Memory B cell (primary cell): ENCODE results near the gene GSTP1.
A peak's percentile ranks its signal among the peaks of the same experiment; 100 is the strongest.
"Not testable (repeated sequence)": the region's sequence is repeated elsewhere in the genome, so short reads cannot be mapped to it uniquely, and the experiment has no call there.

Source experiments
- ATAC-seq: fragments of 150-1000 bp; cut with Tn5 transposase; 2 replicates; pipeline ENCODE4 v1.10.0; 2021; ENCODE audit warnings: low read depth, mild to moderate bottlenecking, moderate library complexity
- DNase-seq, 2 donors: peaks; one replicate each; pipeline ENCODE4 v3.0.0; 2022; ENCODE audit warnings: low spot score in 2 of 2
- H3K27ac Mint-ChIP-seq: one replicate; pipeline ENCODE4 v1.8.0; 2022; ENCODE audit warnings: mild to moderate bottlenecking, moderate library complexity, mixed read lengths
- H3K27me3 Mint-ChIP-seq: one replicate; pipeline ENCODE4 v1.8.0; 2022; ENCODE audit warnings: mixed read lengths
- H3K36me3 Mint-ChIP-seq: one replicate; pipeline ENCODE4 v1.8.0; 2022; ENCODE audit warnings: mild to moderate bottlenecking, mixed read lengths
- H3K4me1 Mint-ChIP-seq: one replicate; pipeline ENCODE4 v1.8.0; 2022; ENCODE audit warnings: mixed read lengths
- H3K4me3 Mint-ChIP-seq: one replicate; pipeline ENCODE4 v1.8.0; 2022; ENCODE audit warnings: mild to moderate bottlenecking, moderate library complexity, mixed read lengths
- H3K9me3 Mint-ChIP-seq: one replicate; pipeline ENCODE4 v1.8.0; 2022; ENCODE audit warnings: mixed read lengths

GSTP1 gene

DNA sequence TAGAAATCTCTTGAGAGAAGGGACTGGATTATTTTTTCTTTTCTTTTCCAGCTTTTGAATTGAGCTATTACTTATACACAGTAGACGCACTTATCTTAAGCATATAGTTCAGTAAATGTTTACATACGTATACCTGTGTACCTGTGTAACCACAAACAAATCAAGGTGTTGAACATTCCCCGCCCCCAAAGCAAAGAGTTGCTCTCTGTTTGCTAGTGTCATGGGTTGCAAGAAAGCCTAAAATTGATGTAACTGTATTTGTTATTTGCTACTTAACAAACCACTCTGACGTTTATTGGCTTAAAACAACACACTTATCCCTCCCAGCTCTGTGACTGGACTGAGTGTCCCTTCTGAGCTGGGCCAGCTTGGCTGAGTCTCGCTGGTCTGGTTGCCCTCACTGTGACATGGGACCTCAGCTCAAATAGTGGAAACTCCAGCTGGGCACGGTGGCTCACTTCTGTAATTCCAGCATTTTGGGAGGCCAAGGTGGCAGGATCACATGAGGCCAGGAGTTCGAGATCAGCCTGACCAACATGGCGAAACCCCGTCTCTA lies 35.0 kb upstream of the GSTP1 start:
- no peak overlapping the region for H3K27ac Mint-ChIP-seq
- DNase-seq (no peak), ATAC-seq (no peak)
- peaks cover 10% of the 10 kb centered on the region for H3K9me3 Mint-ChIP-seq
- no peak overlapping the region for H3K4me3 Mint-ChIP-seq
- peaks cover 10% of the 10 kb centered on the region for H3K27me3 Mint-ChIP-seq
- H3K4me1 Mint-ChIP-seq, result no peaks in the 10 kb centered on the region
- H3K36me3 Mint-ChIP-seq, result peaks cover 8% of the 10 kb centered on the region

DNA sequence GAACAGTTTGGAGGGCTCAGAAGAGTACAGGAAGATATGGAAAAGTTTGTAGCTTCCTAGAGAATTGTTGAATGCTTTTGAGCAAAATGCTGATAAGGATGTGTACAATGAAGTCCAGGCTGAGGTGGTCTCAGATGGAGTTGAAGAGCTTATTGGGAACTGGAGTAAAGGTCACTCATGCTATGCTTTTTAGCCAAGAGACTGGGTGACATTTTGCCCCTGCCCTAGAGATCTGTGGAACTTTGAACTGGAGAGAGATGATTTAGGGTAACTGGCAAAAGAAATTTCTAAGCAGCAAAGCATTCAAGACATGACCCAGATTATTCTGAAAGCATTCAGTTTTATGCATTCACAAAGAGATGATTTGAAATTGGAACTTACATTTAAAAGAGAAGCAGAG lies 32.5 kb upstream of the GSTP1 start:
- H3K36me3 Mint-ChIP-seq, result peaks cover 8% of the 10 kb centered on the region
- H3K27me3 Mint-ChIP-seq, result peaks cover 7% of the 10 kb centered on the region
- H3K27ac Mint-ChIP-seq, result no peak overlapping the region
- ATAC-seq (no peak), DNase-seq (no peak)
- H3K4me3 Mint-ChIP-seq, result no peak overlapping the region
- peaks cover 10% of the 10 kb centered on the region for H3K9me3 Mint-ChIP-seq
- no peaks in the 10 kb centered on the region for H3K4me1 Mint-ChIP-seq

DNA sequence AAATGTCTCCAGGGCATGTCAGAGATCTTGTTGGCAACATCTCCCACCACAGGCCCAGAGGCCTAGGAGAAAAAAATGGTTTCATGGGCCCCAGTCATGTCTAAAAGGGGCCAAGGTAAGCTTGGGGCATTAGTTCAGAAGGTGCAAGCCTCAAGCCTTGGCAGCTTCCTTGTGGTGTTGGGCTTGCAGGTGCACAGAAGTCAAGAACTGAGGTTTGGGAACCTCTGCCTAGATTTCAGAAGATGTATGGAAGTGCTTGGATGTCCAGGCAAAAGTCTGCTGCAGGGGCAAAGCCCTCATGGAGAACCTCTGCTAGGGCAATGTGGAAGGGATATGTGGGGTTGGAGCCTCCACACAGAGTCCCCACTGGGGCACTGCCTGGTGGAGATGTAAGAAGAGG lies 31.9 kb upstream of the GSTP1 start:
- not testable (repeated sequence) for H3K27me3 Mint-ChIP-seq, ATAC-seq, H3K4me3 Mint-ChIP-seq, H3K27ac Mint-ChIP-seq, H3K36me3 Mint-ChIP-seq, DNase-seq, H3K4me1 Mint-ChIP-seq
- peaks cover 10% of the 10 kb centered on the region for H3K9me3 Mint-ChIP-seq

DNA sequence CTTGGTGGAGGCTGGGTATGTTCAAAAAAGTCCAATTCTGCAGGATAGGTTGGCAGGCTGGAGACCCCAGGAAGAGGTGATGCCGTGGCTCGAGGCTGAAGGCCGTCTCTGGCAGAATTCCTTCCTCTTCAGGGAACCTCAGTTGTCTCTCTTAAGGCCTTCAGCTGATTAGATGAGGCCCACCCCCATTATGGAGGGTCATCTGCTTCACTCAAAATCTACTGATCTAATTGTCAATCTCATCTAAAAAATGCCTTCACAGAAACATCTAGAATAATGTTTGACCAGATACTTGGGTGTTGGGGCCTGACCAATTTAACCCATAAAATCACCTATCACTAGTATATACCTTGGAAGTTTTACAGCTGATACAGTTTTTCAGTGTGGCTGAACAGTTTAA lies 27.4 kb upstream of the GSTP1 start:
- Mint-ChIP-seq H3K27ac (no peak overlapping the region), H3K4me3 (no peak overlapping the region), H3K36me3 (no peaks in the 10 kb centered on the region), H3K9me3 (peaks cover 5% of the 10 kb centered on the region), H3K27me3 (peaks cover 6% of the 10 kb centered on the region), H3K4me1 (peaks cover 6% of the 10 kb centered on the region)
- DNase-seq (no peak), ATAC-seq (no peak)

GRCh38 chr11:67558084-67558772 lies 25.4 kb upstream of the GSTP1 start:
- peaks cover 12% of the 10 kb centered on the region for H3K4me1 Mint-ChIP-seq
- no peak overlapping the region for H3K27ac Mint-ChIP-seq
- no peaks in the 10 kb centered on the region for H3K36me3 Mint-ChIP-seq
- ATAC-seq (peak; percentile 55), DNase-seq (no peak)
- peak overlapping the region; percentile 64 for H3K4me3 Mint-ChIP-seq
- H3K9me3 Mint-ChIP-seq, result no peaks in the 10 kb centered on the region
- peaks cover 9% of the 10 kb centered on the region for H3K27me3 Mint-ChIP-seq

- Mint-ChIP-seq H3K9me3 (no peaks in the 10 kb centered on the region), H3K4me3 (peak overlapping the region; percentile 27), H3K36me3 (no peaks in the 10 kb centered on the region), H3K27ac (no peak overlapping the region), H3K4me1 (peaks cover 12% of the 10 kb centered on the region), H3K27me3 (peaks cover 9% of the 10 kb centered on the region)
- DNase-seq (no peak), ATAC-seq (peak; percentile 47)
Observed at GRCh38 chr11:67561971-67562619, 21.5 kb upstream of the GSTP1 start.

GRCh38 chr11:67562963-67563704 lies 20.5 kb upstream of the GSTP1 start:
- Mint-ChIP-seq H3K27me3 (peaks cover 11% of the 10 kb centered on the region), H3K36me3 (no peaks in the 10 kb centered on the region), H3K9me3 (no peaks in the 10 kb centered on the region), H3K4me1 (peaks cover 10% of the 10 kb centered on the region), H3K4me3 (no peak overlapping the region), H3K27ac (no peak overlapping the region)
- no peak for ATAC-seq
- DNase-seq, result no peak

GRCh38 chr11:67563705-67564114 lies 19.9 kb upstream of the GSTP1 start:
- H3K27ac Mint-ChIP-seq, ATAC-seq, H3K4me3 Mint-ChIP-seq, H3K4me1 Mint-ChIP-seq, H3K9me3 Mint-ChIP-seq, H3K27me3 Mint-ChIP-seq, DNase-seq, H3K36me3 Mint-ChIP-seq: not testable (repeated sequence)

GRCh38 chr11:67564230-67564629 lies 19.4 kb upstream of the GSTP1 start:
- peaks cover 6% of the 10 kb centered on the region for H3K4me1 Mint-ChIP-seq
- H3K27ac Mint-ChIP-seq, result no peak overlapping the region
- ATAC-seq, result no peak
- H3K9me3 Mint-ChIP-seq, result no peaks in the 10 kb centered on the region
- DNase-seq, result no peak
- no peaks in the 10 kb centered on the region for H3K36me3 Mint-ChIP-seq
- H3K4me3 Mint-ChIP-seq, result no peak overlapping the region
- H3K27me3 Mint-ChIP-seq, result peaks cover 9% of the 10 kb centered on the region

DNA sequence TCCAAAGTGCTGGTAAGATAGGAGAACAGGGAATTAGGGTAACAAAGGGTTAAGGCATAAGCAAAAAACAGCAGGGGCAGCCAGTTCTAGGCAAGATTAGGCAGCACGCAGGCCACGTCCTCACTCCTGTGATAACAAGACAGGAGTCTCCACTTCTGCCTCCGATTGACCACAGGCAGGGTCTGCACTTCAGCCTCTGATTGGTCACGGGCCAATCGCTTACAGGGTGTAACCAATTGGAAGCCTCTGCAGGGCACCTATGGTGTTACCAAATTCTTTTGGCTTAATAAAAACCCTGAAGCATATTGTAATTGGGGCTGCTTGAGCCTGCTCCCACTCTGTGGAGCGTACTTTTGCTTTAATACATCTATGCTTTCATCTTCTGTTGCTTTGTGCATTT lies 12.2 kb upstream of the GSTP1 start:
- H3K36me3 Mint-ChIP-seq, result no peaks in the 10 kb centered on the region
- H3K27me3 Mint-ChIP-seq, result peaks cover 17% of the 10 kb centered on the region
- peaks cover 5% of the 10 kb centered on the region for H3K4me1 Mint-ChIP-seq
- ATAC-seq (no peak), DNase-seq (no peak)
- no peak overlapping the region for H3K27ac Mint-ChIP-seq
- H3K9me3 Mint-ChIP-seq, result no peaks in the 10 kb centered on the region
- H3K4me3 Mint-ChIP-seq, result no peak overlapping the region

- Mint-ChIP-seq H3K36me3 (no peaks in the 10 kb centered on the region), H3K4me1 (peaks cover 8% of the 10 kb centered on the region), H3K27ac (no peak overlapping the region), H3K4me3 (no peak overlapping the region), H3K9me3 (no peaks in the 10 kb centered on the region), H3K27me3 (peaks cover 21% of the 10 kb centered on the region)
- DNase-seq (no peak), ATAC-seq (no peak)
Observed at GRCh38 chr11:67572305-67572704, 11.3 kb upstream of the GSTP1 start.

GRCh38 chr11:67572747-67573419 lies 10.7 kb upstream of the GSTP1 start:
- Mint-ChIP-seq H3K36me3 (no peaks in the 10 kb centered on the region), H3K4me1 (peaks cover 9% of the 10 kb centered on the region), H3K27me3 (peaks cover 19% of the 10 kb centered on the region), H3K4me3 (no peak overlapping the region), H3K9me3 (no peaks in the 10 kb centered on the region), H3K27ac (no peak overlapping the region)
- DNase-seq, result no peak
- ATAC-seq, result peak; percentile 48

DNA sequence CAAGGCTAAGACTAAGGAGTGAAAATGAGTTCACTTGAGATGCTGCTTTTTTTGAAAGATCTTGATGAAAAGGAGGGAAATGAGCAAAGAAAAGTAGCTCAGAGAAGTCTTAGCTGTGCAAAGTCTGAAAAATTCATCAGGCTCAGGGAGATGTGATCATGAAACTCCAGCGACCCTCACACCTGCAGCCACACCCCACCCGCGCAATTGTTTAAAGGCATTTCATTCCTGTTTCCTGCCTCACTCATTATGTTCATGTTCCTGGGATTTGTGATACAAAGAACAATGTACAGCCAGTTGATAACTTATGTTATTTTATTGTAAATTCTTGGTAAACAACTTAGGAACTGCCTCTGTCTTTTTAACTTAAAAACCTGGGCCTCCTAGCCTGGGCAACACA lies 8.7 kb upstream of the GSTP1 start:
- Mint-ChIP-seq H3K27me3 (peaks cover 22% of the 10 kb centered on the region), H3K4me1 (peaks cover 17% of the 10 kb centered on the region), H3K4me3 (no peak overlapping the region), H3K27ac (no peak overlapping the region), H3K36me3 (no peaks in the 10 kb centered on the region), H3K9me3 (no peaks in the 10 kb centered on the region)
- DNase-seq (no peak), ATAC-seq (no peak)
